GM21737 (cell line): ENCODE results near the gene LY86.
"Not testable (repeated sequence)": the region's sequence is repeated elsewhere in the genome, so short reads cannot be mapped to it uniquely, and the experiment has no call there.

Source experiments
- ATAC-seq: cut with Tn5 transposase; IDR thresholded peaks from one replicate; pipeline ENCODE4 v1.9.1; 2021; ENCODE audit warnings: mild to moderate bottlenecking, moderate library complexity; ENCODE audit not compliant: unreplicated experiment

Gene LY86

DNA sequence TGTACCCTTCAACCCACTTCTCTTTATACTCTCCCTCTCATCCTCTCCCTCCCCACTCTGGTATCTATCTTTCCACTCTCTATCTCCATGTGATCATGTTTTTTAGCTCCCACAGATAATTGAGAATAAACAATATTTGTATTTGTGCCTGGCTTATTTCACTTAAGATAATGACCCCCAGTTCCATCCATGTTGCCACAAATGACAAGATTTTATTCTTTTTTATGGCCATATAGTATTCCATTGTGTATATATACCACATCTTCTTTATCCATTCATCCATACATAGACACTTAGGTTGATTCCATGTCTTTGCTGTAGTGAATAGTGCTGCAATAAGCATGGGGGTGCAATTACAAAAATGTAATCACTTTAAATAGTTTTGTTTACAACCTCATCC is 62.3 kb downstream of the LY86 start:
- no peak for ATAC-seq

DNA sequence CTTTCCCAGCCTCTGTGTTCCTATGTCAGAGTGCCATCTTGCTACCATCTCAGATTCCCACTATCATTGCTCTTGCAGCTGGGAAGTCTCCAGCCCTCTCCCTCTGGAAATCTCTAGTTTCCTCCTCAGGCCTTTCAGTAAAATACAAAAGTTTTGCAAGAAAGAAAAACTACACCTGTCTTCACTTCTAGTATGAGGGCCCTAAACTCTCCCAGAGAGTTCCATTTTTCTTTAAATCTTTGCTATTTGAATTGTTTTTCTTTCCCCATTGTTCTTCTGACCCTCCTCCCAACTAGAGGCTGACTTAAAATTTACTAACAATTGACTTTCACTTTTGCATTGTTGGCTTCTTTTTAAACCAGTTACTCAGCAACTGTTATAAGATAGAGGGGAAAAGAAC is 62.8 kb downstream of the LY86 start:
- no peak for ATAC-seq

DNA sequence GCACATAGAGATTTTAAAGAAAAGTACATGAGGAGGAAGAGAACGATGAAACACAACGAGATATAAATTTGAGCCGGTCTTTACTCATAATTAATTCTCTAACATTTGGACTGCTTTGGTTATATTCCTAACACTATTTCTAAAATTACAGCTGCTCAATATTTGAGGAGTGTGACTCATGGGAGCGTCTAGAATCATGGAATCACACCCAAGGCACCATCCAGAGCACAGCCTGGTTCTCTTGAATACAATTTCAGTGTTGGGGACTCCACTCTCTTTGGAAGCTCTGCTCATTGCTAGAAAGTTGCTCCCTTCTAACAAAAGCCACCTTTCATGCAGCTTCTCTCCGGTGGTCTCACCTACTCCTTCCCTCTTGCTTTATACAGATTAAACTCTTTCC is 64.4 kb downstream of the LY86 start:
- no peak for ATAC-seq

DNA sequence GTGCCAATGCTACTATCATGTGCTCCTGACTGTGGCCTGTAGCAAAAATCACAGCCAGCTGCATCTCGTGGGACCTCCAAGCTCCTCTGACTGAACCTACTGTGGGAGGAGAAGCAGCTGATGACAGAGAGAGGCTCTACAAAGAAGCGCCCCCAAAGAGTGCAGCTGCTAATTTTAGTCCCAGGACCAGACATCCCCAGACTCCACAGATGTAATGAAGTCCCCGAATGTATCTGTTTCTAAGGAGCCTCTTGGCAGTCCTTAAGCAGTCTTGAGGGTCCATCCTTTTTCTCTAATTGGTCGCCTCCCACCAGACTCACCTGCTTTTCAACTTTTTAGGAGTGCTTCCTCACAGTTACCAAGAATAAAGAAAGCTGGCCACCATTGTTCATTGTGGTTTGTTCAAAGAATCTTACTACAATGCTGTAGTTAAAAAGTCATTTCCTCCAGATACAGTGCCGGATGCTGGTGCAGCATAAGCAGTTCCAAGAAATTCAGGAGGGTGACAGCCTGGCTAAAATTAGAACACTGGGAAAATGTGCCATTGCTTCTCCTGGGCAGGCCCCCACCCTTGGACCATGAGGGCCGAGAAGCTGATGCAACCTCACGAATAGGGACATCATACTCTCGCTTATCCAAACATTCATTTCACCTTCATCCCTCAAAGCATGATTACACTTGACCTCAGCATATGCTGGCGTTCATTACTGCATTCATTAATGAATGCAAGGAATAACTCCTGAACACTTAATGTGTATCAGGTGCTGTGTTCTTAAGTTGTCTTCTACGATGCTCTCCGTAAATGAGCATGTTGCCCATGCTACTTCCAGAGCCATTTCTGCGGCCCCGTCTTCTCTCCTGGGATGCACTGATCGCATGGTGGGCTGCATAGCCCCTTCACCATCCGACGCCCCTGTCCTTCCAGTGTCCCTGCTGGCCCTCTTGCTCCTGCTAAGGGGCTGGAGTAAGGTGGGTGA is 66.4 kb downstream of the LY86 start:
- no peak for ATAC-seq

DNA sequence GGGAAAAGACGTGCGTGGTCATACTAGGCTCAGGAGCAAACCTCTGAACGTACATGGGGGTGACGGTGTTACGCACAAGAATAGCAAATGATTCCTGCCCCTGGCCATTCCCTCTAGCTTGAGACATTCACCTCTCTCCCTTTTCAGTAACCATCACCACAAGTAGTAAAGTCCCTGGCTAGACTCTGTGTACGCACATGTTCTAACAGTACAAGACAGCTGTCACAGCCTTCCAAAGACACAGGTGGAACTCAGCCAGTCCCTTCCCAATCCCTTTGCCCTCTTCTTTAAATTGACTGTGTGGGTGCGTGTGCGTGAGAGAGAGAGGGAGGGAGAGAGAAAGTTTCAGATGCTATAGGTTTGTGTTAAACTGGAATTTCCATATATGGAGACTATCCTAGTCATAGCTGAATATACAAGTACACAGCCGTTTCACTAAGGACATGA is 67.3 kb downstream of the LY86 start:
- no peak for ATAC-seq

DNA sequence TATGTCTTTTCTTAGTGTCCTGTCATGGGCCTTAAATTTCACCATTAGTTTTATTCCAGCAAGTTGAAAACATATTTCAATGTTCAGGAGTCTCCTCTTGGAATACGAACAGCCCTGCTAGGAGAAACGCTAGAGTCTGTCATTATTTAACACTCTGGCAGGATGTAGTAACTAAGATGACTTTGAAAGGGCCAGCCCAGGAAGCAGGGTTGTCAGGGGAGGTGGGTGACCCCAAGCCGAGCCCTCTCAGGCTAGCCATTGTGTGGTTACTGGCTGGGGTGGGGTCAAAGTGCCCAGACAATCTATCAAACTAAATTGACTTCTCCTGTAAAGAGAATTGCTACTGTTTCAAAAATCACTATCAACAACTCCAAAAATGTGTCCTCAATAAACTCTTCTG is 67.8 kb downstream of the LY86 start:
- no peak for ATAC-seq

DNA sequence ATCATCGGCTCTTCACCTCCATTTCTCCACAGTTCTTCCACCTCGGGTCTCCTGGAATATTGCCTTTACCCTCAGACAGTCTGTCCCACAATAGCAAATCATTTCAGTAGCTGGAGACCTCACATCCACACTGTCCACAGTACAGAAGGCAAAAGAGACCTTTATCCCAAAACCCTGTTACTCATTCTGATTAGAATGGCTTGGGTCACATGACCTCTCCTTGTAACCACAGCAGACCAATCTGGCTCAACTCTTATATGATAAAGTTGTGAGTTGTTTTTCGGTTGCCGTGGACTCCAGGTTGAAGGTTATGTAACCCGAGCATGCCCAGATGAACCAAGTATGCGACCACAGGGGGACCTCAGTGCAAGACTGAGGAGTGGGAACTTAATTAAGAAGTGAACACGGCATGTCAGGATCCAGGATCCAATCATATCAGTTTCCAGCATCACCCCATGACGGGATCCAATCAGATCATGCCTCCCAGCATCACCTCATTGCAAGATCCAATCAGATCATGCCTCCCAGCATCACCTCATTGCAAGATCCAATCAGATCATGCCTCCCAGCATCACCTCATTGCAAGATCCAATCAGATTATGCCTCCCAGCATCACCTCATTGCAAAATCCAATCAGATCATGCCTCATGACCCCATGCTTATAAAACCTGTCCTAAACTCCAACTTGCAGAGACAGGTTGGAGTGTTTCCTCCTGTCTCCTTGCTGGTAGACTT is 68.7 kb downstream of the LY86 start:
- no peak for ATAC-seq

DNA sequence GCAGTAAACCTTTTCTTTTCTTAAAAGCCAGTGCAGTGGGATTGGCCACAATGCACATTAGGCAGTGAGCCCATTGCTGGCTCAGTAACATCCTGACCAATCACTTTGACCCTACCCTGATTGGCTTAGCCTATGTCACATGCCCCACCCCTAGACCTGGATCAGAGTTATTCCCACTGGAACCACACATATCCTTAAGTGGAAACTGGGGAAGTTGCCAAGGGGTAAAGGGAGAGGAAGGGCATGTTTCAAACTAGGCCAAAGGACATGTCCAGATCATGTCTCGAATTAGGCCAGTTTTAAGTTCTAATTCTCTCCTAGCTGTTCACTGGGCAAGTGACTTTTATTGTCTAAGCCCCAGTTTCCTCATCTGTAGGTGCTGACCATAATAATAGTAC is 69.3 kb downstream of the LY86 start:
- ATAC-seq = no peak

DNA sequence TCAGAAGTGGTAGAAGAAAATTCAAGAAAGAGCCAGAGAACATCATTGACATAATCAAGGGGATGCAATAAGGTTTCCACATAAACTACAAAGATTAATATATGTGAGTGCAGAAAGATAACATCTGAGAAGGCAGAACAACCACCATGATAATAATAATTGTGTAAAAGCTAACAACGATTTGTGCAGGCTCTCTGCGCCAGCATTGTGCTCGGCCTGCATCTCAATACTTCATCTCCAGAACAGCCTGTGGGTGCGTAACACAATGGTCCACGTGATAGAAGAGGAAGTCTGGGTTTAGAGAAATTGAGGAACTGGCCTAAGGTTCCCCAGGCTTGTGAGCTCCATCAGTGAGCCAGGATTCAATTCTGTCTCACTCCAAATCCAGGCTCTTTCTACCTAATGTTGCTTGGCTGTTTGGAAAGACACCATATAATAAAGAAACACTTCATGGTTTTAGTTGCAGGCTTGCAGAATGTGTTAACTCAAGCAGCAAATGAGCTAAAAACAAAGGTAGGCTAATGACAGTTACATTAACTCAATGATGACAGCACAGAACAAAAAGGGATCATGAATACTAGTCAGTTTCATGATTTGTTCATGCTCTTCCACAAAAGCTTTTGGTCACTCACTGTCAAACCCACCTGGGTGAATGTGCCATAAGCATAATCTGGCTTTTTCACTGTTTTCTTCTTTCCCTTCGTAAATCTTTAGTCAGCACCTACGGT is 71.2 kb downstream of the LY86 start:
- ATAC-seq = peak; percentile 68

DNA sequence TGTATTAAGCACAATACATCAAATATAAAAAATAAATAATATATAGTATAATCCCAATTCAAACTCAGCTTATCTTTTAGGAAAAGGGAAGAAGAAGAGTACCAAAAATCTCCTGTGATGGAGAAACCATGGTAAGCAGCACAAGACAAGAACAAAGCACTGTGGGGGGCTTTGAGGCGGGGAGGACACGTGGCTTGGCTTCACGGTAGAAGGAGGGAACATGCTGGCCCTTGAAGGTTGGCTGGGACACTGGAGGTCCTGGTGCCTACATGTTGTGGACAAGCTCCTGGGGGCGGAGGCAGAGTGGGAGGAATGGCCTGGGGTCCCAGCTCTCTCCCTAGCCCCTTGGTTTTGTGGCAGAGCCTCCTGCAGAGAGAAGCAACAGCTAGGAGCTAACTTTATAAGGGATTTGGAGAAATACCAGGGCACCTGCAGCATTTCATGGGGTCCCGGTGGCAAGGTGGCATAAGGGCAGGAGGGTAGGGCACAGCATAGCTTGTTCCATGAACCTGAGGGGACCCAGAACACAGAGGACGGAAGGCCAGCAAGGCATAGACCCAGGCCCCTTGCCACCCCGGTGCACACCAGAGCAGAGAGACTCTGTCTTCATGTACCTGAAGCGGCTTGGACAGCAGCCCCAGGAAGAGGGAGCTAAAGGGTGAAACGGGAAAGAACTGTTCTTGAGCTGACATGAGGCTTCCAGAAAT is 72.0 kb downstream of the LY86 start:
- no peak for ATAC-seq

DNA sequence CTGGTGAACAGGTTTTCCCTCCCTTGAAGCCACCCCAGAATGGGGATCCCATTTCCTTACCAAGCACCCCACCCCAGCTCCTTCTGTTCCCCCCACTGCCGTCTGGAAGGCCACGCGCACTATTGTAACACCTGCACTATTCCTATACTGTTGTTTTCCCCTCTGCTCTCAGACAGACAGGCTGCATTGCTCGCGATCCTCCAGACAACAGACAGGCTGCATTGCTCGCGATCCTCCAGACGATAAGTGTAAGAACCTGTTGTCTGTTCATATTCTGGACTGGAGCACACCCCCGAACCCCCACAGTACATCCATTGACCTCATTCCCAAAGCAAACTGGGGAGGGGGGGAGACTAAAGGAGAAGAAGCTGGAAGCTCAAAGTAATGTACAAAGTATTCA is 72.7 kb downstream of the LY86 start:
- ATAC-seq = no peak

DNA sequence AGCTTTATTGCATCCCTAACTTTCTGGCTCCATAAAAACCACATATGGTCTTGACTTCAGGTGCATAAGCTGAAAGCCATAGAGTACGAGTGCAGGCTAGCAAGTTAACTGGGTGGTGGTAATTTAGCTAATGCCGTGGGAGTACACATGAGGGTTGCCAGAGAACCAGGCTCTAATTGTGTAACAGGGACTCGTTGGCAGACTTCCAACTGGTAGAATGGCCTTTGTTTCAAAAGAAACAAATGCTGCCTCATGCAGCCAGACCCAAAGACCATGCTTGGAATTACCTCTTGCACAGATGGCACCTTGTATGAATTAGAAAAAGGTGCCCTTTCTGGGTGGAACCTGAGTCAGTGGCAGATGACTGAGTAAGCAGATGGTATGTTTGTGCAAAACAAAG is 73.2 kb downstream of the LY86 start:
- no peak for ATAC-seq

DNA sequence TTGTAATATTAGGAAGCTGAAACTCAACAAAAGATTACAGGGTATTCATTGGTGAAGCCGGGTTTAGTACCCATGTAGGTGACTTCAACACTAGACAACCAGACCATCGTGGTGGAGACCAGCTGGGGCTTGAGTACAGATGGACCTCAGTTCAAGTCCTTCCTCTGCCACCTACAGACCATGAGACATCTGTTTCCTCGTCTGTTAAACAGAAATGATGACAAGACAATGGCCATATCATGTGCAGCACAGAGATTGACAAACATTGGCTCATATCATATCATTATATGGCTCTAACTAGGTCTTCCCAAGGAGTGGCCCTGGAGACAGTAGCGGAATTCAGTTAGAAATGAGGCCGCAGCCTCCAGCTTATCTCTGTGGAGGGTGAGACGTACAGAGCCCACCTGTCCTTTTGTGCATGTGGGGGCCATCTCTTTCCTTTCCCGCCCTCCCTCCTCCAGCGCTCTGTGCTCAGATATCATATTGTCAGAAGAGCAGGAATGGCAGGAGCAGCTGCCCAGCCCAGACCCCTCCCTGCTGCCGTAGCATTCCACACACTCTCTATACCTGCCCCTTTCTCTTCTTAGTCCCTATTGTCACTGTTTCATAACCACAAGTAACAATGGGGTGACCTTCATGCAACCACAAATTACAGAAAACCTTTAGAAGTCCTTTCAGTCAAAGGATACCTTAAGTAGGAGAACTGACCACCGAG is 75.1 kb downstream of the LY86 start:
- no peak for ATAC-seq

DNA sequence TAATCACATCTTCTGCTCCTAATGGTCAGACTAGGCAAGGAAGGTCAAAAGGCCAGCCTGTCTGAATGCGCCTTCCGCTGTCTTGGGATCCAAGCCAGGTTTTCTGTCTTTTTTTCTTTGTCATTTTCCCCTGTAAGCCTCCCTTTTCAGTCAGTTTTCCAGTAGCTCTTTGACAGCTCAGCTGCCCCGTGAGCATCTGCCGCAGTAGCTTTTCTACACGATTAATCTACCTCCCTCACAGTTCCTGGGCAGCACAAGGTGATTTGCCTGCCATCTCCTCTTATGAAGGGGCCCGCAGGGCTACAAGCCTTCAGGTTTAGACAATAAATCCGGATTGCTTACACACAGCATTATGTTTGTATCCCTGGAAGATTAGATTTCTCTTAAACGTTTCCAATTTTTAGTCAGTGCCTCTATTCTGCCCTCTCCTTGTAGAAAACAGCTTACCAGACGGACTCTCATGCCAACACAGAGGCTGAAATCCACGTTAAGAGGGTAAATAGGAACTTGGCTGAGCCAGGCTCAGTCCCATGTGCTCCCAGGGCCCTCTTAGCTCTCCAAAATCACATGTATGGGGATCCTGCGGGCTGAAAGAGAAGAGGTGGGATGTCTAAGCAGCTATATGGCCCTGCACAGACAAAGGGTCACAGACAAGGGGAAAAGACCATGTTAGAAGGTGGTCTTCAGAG is 77.2 kb downstream of the LY86 start:
- no peak for ATAC-seq

DNA sequence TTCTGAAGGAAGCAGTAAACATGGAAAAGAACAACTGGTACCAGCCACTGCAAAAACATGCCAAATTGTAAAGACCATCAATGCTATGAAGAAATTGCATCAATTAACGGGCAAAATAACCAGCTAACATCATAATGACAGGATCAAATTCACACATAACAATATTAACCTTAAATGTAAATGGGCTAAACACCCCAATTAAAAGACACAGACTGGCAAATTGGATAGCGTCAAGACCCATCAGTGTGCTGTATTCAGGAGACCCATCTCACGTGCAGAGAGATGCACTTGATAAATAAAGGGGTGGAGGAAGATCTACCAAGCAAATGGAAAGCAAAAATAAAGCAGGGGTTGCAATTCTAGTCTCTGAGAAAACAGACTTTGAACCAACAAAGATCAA is 81.6 kb downstream of the LY86 start:
- not testable (repeated sequence) for ATAC-seq

DNA sequence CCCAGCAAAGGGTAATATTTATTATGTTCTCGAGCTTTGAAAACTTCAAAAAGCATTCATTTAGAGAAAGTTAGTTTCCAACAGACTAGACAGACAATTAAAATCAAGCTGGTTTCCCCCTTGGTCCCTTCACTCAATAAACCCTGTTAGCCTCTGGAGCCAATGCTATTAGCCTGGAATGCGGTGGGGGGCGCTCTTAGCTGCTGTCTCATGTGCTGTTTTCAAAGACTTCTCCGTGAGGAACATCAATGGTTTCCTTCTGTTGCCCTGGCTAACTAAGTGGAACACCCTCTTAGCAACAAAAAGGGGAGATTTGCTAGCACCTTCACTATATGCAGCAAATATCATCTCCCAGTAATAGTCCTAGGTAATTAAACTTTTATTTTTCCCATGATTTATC is 86.4 kb downstream of the LY86 start:
- no peak for ATAC-seq

DNA sequence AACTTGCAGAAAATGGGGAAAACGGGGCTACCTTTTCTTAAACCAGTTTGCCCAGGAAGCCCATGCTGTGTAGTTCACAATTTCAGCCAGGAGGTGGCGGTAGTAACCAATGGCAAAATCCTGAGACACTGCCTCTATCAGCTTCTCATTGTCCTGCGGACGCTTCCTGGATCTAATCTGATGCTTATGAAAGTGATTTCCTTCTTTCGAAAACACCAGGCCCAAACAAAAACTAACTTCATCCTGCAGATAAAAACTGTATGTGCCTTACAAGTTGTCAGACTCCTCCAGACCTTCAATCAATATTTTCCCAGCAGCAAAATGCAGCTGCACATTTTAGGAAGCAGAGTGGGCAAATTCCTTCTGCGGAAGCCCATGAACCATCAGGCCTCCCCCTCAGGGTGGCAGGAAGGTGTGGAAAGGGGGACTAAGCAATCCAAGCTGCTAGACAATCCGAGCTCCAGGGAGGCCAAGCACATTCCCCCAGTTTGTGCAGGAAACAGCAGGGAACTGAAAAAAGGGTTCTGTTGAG is 88.5 kb downstream of the LY86 start:
- peak; percentile 80 for ATAC-seq

DNA sequence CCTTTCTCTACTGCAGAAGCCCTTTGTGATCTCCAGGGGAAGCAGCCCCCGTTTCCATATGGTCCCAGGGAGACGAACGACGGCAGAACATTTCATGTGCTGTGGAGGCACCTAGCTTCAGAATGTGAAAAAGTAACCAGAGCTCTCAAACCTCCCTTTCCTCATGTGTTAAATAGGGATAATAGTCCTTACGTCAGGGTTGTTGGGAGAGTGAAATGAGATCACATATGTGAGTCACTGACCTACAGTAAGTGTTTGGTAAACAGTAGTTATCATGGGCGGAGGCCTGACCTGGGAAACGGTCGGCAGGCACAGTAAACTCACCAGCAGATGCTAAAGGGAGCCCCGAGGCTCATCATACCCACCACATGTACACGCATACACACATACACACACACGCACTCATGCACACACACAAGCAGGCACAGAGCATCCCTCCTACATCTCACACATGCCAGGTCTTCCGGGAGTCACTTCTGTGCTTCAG is 89.7 kb downstream of the LY86 start:
- no peak for ATAC-seq

DNA sequence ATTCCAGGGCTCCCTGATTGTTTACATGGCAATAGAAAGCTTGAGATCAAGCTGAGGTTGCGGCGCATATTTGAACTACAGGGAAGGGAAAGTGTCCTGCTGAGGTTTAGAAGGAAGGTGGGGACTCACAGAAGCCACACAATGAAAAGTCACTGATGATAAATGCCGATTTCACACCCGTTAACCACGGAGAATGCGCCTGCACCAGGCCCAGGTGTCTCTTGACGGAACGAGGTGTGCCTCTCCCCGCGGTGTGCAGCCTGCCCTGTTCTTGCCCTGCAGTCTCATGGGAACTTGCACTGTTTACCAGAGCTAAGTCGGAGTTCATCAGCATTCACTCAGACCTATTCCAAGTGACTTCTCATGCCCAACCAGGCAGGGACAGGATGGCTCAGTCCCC is 90.3 kb downstream of the LY86 start:
- no peak for ATAC-seq
